NCI-H1417 treated with DMSO at 0.1 percent for 48 hours (cell line): Measurements from ENCODE around the gene ITPKB.
"Not testable (repeated sequence)": the region's sequence is repeated elsewhere in the genome, so short reads cannot be mapped to it uniquely, and the experiment has no call there.

Experiments
- DNase-seq: peaks from one replicate; lab custom pipeline; 2025; lab: John Stamatoyannopoulos, UW

ITPKB gene

DNA sequence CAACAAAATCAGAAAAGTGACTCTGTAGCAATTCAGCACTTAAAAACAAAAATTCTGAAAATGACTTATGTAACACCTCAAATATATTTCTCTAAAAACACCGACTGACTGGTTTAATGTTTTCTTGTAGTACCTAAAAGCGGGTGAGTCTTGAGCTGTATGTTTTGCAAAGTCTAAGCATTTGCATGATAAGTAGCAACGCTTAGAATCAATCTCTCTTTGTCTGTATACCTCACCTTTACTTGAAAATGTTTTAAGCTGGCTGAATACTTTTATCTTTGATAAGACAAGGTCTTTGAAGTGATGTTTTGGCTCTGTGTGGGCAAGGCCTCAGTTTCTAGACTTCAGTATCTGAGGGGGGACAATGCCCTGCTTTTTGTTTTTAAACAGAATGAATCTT is 8.2 kb downstream of the ITPKB start:
- no peak for DNase-seq

GRCh38 chr1:226730071-226730470 is 9.0 kb downstream of the ITPKB start:
- no peak for DNase-seq

DNA sequence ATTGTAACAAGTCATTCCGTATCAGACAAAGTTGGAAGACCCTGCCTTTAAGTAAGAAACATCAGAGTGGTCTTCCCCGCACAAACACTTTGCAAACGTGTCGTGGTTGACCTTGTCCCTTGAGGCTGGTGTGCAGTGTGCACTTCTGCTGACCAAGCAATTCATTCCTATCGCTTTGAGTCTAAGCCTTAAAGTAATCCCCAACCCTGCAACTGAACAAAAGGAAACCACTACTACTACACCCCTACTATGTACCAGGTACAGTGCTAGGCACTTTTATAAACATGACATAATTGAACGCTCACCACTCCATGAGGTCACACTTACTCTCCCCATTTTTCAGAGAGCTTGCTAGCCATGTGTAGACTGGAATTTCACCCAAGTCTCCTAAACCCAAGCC is 10.6 kb downstream of the ITPKB start:
- DNase-seq = no peak

DNA sequence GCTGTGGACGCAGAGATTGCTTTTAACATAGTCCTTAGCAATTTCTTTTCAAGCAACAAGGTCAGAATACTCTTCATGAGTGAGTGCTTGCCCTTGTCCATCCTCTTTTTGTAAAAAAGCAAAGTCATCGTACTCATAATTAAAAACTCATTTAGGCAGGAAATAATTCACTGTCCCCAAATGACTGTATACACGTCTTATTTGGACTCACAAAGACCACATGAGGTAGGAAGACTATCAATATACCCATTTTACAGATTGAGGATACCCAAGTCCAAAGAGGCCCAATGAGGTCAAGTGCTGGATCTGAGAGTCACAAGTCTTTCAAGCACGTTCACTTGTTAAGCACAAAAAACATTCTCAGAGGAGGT is 13.2 kb downstream of the ITPKB start:
- no peak for DNase-seq

GRCh38 chr1:226723657-226724532 is 15.2 kb downstream of the ITPKB start:
- peak; percentile 53 for DNase-seq

GRCh38 chr1:226722901-226723656 is 16.0 kb downstream of the ITPKB start:
- DNase-seq = no peak

DNA sequence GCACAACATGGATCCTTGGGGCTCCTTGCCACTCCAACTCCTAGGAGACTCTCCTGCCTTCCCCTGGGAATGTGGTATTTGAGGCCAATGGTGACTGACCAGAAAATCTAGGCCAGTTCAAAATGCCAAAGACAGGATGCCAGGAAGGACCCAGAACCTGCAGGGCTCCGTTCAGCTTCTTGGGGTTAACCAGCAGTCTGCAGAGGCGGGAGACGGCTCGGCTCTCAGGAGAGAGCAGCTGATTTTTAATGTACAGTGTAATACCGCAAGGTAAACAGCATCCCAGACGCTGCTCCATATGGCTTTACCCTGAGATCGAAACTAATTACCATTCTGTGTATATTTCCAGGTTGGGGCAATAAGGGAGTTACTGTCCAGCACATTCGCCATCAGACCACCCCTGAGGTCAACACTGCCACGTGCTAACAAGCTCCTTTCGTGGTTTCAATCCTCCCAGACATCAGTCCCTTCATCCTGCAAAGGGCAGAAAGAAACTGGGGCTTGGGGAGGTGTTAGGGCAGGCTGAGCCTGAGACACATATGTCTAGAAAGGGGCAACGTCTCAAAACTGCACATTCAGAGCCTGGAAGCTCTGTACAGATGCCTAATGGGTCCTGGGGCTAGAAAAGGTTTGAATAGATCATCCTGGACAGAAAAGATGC is 16.7 kb downstream of the ITPKB start:
- no peak for DNase-seq

- DNase-seq = not testable (repeated sequence)
These were observed 18.5 kb downstream of the ITPKB start for GRCh38 chr1:226720574-226720973.

DNA sequence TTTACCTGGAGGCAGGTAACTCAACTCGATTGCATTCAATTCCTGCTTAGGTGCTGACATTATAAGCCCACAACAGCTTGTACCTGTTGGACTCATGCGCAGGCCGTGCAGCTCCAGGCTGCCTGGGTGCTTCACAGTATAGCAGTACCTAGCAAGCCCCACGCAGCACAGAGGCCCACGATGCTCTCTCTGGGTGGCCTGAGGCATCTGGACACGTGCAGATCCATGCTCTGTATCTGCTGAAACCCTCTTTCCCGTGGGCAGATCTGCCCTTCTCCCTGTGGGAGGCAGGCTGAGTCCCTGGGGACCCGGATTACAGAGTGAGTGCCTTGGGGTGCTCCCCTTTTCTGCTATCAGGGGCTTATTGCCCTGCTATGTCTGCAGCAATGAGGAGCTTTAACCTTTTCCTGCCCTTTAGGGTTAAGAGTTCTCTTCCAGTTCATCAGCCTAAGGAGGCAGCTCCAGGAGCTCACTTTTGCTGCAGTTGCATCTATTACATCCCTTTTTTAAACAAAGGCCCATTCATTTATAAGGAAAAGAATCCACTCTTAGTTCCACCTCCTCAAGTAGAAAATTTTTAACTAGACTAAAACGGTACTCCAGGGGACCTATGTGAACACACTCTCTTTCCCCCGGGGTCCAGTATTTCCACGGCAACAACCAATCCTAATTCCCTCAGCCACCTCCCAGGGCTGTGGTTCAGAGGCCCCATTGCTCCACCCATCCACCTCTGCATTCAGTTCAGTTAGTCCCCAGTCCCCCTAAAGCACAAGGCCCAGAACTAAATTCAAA is 19.3 kb downstream of the ITPKB start:
- no peak for DNase-seq

- no peak for DNase-seq
These were observed 21.7 kb downstream of the ITPKB start for GRCh38 chr1:226717256-226717909.

- no peak for DNase-seq
These were observed 22.5 kb downstream of the ITPKB start for GRCh38 chr1:226716577-226716976.

GRCh38 chr1:226714148-226714547 is 24.9 kb downstream of the ITPKB start:
- no peak for DNase-seq

- DNase-seq = no peak
These were observed 26.2 kb downstream of the ITPKB start for GRCh38 chr1:226712742-226713419.

DNA sequence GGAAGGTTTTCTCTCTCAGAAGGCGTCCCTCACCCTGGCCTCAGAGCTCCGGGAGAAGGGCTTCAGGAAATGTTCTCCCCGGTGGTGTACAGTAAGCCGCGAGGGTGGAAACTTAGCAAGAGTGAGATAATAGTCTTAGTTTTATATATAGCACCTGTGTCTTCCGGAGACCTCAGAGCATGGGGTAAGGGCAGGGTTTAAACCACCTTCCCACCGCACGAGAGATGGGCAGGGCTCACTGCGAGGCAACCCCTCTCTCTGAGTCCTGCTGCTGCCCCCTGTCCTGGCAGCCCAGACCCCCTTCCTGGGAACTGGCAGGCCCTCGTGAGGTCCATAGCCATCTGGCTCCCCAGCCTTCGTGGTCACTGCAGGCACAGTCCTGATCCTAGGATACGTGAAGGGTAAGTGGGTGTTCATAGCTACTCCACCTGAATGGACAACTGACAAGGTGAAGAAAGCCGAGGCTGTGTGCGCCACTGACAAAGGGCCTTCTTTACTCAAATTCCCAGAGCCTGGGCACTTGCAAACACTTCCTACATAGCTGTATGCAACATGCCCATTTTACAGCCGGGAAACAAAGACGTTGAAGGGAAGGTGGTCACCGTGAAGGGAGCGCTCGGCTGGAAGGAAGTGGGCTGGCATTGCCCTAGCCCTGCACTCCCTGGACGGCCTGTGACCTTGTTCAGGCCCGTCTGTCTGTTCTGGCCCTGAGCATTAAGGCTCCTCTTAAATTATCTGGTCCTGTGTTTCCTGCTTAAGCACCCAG is 26.9 kb downstream of the ITPKB start:
- no peak for DNase-seq

GRCh38 chr1:226710501-226710900 is 28.6 kb downstream of the ITPKB start:
- DNase-seq = no peak

DNA sequence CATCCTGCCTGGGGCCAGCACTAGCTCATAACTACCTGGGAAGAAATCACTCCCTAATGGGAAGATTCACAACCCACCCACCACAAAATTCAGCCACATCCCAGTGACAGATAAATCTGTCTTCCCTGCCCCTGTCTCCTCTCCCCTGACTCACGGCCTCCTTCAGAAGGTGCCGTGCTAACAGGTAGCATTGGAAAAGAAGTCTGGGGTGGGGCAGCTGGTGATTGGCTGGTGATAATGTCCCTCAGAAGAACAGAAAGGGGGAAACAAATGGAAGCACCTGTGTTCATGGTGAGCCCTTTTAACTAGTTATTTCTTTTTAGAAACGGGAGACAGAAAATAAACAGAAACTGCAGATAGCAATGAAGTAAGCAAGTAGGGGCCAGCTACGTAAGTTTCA is 29.1 kb downstream of the ITPKB start:
- no peak for DNase-seq

- DNase-seq = no peak
These were observed 30.1 kb downstream of the ITPKB start for GRCh38 chr1:226708967-226709396.

DNA sequence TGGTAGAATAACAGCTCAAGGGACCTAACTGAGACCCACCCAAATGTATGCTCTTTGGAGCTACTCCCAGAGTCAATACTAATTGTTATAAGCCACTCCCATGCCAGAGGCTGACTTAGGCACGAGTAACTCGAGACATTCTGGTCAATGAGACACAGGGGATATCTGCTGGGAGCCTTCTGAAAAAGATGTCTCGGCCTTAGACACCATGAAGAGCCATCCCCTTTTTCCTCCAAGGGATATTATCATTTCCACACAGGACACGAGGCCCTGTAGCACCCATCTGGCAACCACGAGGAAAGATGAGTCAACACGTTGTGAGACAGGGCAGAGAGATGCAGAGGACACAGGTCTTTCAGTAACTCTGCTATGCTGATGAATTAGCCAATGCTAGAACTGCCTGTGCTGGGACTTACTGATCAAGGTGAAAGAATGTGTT is 30.7 kb downstream of the ITPKB start:
- DNase-seq = no peak

DNA sequence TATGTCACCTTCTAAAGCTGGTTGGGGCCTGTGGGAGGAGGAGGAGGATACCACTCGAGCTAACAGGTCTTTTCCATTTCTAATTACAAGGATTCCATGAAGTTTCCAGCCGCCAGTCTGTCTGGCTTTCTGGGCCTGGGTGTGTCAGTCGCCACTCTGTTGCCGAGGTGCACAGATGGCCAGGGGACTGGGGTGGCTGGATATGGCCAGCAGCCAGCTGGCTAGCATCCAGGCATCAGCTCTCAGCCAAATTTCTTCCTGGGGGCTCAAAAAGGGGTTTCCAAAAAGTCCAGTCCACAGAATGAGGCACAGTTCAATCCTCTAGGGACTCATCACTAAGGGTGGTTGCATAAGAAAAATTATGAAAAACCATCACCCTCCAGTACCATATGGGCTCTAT is 32.4 kb downstream of the ITPKB start:
- no peak for DNase-seq
